Bronchial epithelial cell (primary cell): ENCODE data around the gene STARD13. TPM values are rescaled to one million over a fixed set of nuclear protein-coding genes. Genes with fewer than 3 reads are reported as not detected.

Source experiments
- DNase-seq: peaks from one replicate; pipeline ENCODE4 v3.0.0-alpha.2; 2010; ENCODE audit warnings: low read depth
- FAIRE-seq: peaks from 2 replicates; lab custom pipeline; 2011; peaks lifted over from hg19 to GRCh38; lab: Jason Lieb, UNC
- H3K27me3 ChIP-seq: 2 replicates; pipeline ENCODE4 v1.5.1; 2011; ENCODE audit warnings: low read length; ENCODE audit not compliant: control insufficient read depth, insufficient read depth
- H3K36me3 ChIP-seq: 2 replicates; pipeline ENCODE4 v1.5.1; 2011; ENCODE audit warnings: low read length; ENCODE audit not compliant: control insufficient read depth, insufficient read depth
- H3K4me3 ChIP-seq: 2 replicates; pipeline ENCODE4 v1.5.1; 2011; ENCODE audit warnings: mild to moderate bottlenecking, low read depth, low read length, control low read depth
- total RNA-seq: library from RNA; depleted of rRNA; stranded (reverse); fragments of >200 nt; gene quantifications from 2 replicates; pipeline ENCODE4 v1.2.1, GENCODE V29; 2014
- TF ChIP-seq, protein P1 (sequence below): IDR thresholded peaks from 2 replicates; pipeline ENCODE4 v1.5.1; 2011; ENCODE audit warnings: mild to moderate bottlenecking, moderate library complexity, low read length, control low read depth, inconsistent platforms; ENCODE audit not compliant: insufficient read depth, severe bottlenecking

The STARD13 gene
- total RNA-seq, 1 donor from 2014 or later, result 2.1 TPM

DNA sequence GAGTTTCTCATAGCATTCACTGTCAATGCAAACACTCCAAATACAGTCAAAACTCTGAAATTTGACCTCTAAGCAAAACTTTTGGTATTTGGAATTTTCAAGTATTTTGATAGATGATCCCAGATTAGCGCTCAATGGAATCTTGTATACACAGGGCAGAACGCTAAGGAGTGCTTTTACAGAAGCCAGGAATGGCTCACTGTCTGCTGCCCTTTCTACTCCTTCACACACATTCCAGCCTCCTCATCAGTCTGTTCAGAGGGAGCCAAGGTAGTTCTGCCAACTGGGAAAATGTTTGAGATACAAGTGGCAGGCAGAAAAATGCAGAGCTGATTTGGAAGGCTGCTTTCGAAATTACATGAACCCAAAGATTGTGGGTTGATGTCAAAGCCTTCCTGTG lies 4.4 kb upstream of the STARD13 start:
- no peaks in the 10 kb centered on the region for H3K27me3 ChIP-seq
- no peak for FAIRE-seq
- H3K4me3 ChIP-seq, result no peak overlapping the region
- TF ChIP-seq, protein P1, sequence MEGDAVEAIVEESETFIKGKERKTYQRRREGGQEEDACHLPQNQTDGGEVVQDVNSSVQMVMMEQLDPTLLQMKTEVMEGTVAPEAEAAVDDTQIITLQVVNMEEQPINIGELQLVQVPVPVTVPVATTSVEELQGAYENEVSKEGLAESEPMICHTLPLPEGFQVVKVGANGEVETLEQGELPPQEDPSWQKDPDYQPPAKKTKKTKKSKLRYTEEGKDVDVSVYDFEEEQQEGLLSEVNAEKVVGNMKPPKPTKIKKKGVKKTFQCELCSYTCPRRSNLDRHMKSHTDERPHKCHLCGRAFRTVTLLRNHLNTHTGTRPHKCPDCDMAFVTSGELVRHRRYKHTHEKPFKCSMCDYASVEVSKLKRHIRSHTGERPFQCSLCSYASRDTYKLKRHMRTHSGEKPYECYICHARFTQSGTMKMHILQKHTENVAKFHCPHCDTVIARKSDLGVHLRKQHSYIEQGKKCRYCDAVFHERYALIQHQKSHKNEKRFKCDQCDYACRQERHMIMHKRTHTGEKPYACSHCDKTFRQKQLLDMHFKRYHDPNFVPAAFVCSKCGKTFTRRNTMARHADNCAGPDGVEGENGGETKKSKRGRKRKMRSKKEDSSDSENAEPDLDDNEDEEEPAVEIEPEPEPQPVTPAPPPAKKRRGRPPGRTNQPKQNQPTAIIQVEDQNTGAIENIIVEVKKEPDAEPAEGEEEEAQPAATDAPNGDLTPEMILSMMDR, result no peak
- no peaks in the 10 kb centered on the region for H3K36me3 ChIP-seq
- no peak for DNase-seq

DNA sequence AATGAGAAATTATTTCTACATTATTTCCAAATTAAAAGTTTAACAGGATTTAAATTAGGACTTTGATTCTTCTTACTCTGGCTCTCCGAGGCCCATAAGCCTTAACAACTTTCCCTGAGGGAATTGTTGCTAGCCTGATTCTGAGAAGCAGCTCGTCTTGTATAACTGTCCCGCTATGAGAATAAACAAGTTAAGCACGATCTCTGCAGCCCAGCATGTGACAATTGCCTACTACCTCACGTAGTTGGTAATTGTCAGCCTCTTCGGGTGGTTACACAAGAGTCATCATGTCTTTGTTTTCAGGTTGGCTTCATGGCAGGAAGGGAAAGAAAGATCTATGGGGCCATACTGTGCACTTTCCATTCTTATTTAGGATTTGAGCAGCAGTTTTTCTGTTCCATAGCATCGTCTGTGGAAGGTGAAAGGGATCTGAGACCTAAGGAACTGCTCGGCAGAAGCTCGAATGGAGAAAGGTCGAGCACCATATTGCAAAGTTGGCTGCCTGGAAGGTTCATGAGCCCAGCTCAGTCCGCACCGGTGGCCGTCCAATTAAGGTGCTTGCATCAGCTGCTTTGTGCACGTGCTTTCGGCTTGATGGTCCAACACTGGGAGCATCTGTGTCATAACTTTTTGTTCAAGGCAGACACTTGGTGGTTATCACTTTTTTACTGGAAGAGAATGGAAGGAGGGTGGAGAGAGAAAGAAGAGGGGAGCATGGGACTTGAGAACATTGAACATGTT lies 1.8 kb upstream of the STARD13 start:
- no peak overlapping the region for H3K4me3 ChIP-seq

DNA sequence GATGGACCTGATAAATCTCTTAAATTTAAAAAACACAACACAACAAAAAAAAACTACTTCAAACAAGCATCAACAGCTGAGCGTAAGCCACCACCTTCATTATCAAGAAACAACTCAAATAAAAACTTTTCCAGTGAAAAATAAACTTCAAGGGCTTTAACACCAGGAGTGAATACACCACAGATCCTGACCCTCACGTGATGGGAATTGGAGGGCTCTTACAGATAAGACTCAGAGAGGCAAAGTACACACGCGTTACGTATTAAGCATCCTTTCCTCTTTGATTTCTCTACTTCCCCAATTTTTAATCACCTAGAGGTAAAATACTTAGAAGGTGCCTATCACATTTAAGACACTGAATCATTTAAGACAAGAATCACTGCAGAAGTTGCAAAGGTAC lies 573 bp upstream of the STARD13 start:
- DNase-seq (no peak), FAIRE-seq (no peak)
- no peaks in the 10 kb centered on the region for H3K27me3 ChIP-seq
- H3K36me3 ChIP-seq, result no peaks in the 10 kb centered on the region
- TF ChIP-seq, protein P1, result no peak
- H3K4me3 ChIP-seq, result peak overlapping the region; percentile 56

More for the DNA sequence above, 1.8 kb upstream of the STARD13 start:
- TF ChIP-seq, protein P1, result no peak
- Histone ChIP-seq H3K36me3 (no peaks in the 10 kb centered on the region), H3K27me3 (no peaks in the 10 kb centered on the region)
- FAIRE-seq, result no peak
- DNase-seq, result no peak

DNA sequence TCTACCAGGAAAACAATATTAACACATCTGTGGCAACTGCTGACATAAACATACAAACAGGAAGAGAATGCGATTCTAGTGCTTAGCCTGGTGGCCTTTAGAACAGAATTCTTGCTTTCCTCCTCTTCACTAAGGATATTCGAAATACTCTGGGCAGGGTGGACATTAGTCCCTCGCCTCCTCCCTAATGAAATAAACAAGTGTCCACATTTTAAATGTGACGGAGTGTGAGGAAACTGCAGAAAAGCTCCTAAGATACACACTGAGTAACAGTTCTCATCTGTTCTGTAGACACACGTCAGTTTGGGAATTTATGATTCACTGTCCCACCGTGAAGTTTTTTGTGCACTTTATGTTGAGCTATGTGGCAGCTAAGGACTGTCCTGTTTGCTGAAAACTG lies 639 bp downstream of the STARD13 start:
- no peaks in the 10 kb centered on the region for H3K27me3 ChIP-seq
- TF ChIP-seq, protein P1, result no peak
- FAIRE-seq, result no peak
- H3K36me3 ChIP-seq, result no peaks in the 10 kb centered on the region
- peak overlapping the region; percentile 56 for H3K4me3 ChIP-seq
- DNase-seq, result peak; percentile 74

DNA sequence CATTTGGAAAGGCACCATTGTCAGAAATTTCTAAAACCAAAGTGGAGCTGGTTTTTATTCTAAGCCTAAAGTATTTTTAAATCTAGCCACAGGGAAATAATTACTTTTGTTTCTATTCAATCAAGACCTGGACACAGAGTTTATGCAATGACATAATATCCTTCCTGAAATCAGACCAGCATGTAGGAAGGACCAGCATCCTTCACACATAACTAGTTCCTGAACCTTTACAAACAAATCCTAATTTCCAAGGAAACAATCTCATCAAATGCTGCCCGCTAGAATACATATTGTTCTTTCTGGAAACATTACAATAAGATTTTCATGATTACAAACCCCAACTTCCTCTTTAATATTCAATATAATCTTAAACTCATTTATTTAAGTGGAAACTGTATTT lies 1.5 kb downstream of the STARD13 start:
- no peaks in the 10 kb centered on the region for H3K27me3 ChIP-seq
- no peak for DNase-seq
- FAIRE-seq, result no peak
- TF ChIP-seq, protein P1, result no peak
- H3K4me3 ChIP-seq, result no peak overlapping the region
- H3K36me3 ChIP-seq, result no peaks in the 10 kb centered on the region
